ENCODE data around the gene FGFR2.

DNA sequence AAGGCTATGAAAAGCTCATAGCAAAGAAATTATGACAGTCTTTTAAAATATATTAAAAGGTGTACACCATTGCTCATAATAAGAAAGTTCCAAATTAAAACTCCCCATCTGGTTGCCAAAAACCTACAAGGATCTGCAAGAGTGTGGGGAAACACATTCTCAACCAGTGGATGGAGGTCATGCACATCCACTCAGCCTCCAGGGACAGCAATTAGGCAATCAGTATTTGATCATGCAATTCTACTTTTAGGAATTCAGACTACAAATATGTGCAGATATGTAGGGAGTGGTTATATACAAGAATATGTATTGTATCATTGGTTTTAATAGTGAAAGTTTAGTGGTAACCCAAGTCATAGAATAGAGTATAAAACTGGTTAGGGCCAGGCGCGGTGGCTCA is 157.8 kb downstream of the FGFR2 start:
- TF ChIP-seq POLR2A (IDR thresholded peaks at IDR 0.05): no peak
- TF ChIP-seq, protein P1, sequence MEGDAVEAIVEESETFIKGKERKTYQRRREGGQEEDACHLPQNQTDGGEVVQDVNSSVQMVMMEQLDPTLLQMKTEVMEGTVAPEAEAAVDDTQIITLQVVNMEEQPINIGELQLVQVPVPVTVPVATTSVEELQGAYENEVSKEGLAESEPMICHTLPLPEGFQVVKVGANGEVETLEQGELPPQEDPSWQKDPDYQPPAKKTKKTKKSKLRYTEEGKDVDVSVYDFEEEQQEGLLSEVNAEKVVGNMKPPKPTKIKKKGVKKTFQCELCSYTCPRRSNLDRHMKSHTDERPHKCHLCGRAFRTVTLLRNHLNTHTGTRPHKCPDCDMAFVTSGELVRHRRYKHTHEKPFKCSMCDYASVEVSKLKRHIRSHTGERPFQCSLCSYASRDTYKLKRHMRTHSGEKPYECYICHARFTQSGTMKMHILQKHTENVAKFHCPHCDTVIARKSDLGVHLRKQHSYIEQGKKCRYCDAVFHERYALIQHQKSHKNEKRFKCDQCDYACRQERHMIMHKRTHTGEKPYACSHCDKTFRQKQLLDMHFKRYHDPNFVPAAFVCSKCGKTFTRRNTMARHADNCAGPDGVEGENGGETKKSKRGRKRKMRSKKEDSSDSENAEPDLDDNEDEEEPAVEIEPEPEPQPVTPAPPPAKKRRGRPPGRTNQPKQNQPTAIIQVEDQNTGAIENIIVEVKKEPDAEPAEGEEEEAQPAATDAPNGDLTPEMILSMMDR (IDR thresholded peaks at IDR 0.05): no peak
- TF ChIP-seq EP300 (IDR thresholded peaks at IDR 0.05): no peak
